Ovary (tissue), 3 donors: ENCODE measurements around the gene TMCC2.

Experiments
- CTCF ChIP-seq, 3 donors: fragments of 450-650 bp in 2 of 3; fragments of 200-600 bp in 1 of 3; IDR thresholded peaks; one replicate each; pipeline versions ENCODE4 v1.5.1 to v1.8.0; 2016 to 2022; ENCODE audit warnings: antibody characterized with exemption in 3 of 3, mild to moderate bottlenecking in 1 of 3
- POLR2A ChIP-seq: fragments of 450-650 bp; IDR thresholded peaks from one replicate; pipeline ENCODE4 v1.6.1; 2017; ENCODE audit warnings: antibody characterized with exemption, mild to moderate bottlenecking, moderate library complexity
- donor health status: DM: no; HTN: no; CAD: no.

- TF ChIP-seq CTCF (IDR thresholded peaks at IDR 0.05) (no peak), POLR2A (no peak)
Observed at GRCh38 chr1:205316161-205316566, 88.4 kb downstream of the TMCC2 start.
